Measurements from ENCODE around the gene NUAK2.
"Not testable (repeated sequence)": the region's sequence is repeated elsewhere in the genome, so short reads cannot be mapped to it uniquely, and the experiment has no call there.

The NUAK2 gene

DNA sequence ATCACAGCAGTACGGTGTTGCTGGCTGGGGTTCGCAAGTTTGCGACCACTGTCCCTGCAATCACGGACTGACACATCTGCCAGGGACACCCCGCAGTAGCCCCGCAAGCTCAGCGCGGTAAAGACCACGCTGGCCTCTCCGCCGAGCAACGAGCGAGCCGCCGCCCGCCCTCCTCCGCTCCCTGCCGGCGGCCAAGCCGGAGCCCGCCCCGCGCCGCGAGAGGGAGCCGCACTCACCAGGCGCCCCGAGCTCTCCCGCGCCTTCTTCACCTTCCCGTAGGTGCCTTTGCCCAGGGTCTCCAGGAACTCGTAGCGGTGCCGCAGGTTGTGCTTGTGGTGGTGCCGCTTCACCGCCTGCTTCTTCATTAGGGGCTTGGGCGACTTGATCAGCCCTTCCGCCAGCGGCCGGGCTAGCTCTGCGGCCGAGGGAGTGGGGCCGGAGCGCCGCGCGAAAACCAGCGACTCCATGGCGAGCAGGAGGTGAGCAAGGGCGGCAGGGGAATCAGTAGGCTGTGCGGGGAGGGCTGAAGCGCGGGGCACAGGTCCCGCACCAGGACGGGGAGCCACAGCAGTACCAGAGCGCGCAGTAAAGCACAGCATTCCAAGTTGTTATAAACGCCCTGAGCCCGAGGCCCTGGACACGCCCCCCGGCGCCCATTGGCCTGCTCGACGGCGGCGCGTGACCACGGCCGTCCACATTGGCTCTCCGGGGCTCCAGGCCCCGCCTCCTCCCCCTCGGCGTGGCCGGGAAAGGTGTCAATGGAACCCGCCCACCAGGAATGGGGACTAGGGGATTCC is at the start of gene NUAK2:
TSS of gene NUAK2 (minus strand) at position 584 of the 797 bp plus-strand sequence. CDS start at position 467, 117 bp downstream.
- peak; percentile 72 for DNase-seq (ENCODE audit: low read depth)

DNA sequence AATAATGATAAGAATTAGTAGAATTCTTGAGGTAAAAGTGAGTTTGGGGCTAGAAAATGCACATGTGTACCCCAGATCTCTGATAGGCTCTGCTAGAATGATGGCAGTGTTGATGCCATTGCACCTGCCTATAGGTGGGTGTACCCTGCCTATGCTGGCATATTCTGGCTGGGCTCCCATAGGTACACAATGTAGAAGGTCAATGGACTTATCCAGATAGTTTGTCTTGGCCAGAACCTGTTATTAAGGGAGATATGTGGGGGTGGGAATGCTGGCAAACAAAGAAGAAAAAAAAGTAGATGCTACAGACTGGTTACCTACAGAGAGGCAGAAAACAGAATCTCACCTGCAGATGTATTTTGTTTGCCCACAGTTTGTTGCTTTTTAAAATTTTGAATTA is 49.2 kb upstream of the NUAK2 start:
- DNase-seq (ENCODE audit: low read depth), result no peak

DNA sequence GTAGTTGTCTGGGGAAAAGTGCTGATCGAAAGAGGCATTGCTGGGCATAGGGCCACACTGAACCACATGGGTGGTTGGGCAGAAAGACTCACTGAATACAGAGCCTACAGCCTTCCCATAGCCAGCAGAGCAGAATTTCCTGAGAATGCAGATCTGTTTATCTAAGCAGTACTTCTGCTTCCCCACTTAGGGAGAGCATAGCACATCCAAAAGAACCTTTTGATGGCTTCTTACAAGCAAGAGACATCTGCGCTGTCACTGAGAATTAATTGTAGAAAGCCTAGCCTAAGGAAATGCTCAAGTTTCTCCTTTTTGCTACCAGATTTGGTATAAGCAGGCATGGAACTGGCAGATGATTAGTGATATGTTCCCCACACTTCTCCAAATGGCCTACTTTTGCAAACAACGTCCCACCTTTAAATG is 48.2 kb upstream of the NUAK2 start:
- no peak for DNase-seq (ENCODE audit: low read depth)

DNA sequence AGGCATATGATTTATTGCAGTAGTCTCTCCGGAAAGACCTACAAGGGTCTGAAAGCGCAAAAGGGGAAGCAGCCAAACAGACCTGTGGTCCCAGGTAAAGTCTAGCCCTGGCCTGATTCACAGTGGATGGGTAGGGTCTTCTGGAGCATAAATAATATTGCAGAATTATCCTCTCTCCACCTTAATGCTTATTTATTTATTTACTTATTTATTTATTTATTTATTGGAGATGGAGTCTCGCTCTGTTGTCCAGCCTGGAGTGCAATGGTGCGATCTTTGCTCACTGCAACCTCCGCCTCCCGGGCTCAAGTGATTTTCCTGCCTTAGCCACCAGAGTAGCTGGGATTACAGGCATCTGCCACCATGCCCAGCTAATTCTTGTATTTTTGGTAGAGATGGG is 46.9 kb upstream of the NUAK2 start:
- DNase-seq (ENCODE audit: low read depth), result no peak

DNA sequence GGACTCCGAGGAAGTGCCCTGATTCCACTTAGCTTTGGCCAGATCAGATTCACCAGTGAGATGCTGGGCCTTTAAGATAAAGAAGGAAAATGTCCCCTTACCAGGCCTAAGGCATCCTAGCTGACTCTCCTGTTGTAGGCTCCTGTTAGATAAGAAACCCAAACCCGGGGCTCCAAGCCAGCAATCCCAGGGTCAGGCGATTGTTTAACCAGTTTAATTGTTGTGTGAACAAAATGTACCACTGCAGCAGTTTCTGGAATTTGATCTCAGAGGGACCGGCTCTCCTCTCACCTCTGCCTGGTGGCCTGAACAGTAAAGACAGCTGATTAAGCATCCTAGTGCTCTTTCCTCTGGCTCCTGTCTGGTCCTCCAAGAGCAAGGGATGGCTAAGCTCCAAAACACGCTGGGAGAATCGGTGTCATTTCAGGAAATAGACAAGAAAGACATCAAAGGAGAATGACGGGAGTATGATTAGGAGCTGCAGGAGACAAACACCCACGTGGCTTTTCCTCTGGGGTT is 44.5 kb upstream of the NUAK2 start:
- no peak for DNase-seq (ENCODE audit: low read depth)

DNA sequence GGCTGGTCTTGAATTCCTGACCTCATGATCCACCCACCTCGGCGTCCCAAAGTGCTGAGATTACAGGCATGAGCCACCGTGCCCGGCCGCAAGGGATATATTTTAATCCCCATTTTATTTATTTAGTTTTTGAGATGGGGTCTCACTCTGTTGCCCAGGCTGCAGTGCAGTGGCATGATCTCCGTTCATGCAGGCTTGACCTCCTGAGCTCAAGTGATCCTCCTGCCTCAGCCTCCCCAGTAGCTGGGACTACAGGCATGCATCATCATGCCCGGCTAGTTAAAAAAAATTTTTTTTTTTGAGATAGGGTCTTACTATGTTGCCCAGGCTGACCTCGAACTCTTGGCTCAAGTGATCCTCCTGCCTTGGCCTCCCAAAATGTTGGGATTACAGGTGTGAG is 43.5 kb upstream of the NUAK2 start:
- DNase-seq (ENCODE audit: low read depth), result not testable (repeated sequence)

DNA sequence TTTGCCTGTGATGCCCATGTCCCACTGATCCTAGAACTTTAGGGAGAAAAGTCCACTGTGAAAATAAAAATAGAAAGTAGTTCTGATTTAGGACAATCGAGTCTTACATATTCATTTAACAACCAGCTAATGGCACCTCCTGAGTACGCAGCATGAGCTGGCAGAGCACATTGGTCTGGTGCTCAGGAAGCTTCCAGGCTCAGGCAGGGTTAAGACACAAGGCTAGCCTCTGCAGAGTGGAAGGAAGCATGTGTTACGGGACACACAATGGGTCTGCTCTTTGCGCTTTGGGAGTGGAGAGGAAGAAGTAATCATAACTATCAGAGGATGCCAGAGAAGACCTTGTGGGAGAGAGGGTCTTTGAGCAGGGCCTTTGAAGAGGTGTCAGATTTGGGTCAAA is 39.3 kb upstream of the NUAK2 start:
- no peak for DNase-seq (ENCODE audit: low read depth)

DNA sequence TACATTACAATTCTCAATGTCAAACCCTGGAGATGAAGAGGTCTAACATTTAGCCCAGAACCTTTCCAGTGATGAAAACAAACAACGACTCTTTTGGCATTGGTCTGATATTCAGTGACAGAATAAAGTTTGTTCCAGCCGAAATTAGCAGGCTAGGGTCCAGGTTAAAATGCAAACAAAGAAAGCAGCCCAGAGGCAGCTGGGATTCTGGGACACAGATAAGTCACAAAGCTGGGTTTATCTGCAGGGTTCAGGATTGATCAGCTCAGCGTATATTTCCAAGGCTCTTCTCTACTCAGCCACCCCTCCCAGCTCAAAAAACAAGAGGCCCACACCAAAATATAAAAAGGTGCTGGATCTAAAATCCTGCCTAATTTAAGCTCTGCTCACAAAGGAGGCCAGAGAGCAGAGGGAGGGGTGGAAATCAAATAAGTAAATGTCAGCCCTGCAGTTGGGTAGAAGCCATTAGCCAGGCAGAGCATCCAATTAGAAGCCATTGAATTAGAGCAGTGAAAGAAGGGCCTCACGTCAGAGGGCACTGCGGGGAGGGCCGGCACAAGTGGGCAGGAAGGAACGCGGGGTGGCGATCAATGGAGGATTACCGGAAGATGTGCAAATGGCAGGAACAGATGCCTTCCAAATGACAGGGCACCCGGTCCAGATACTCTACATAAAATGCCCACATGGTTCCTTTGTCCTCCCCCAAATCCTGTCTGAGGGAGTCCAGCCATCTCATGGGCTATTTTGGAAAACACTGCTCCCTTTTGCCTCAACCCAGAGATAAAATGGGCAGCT is 38.4 kb upstream of the NUAK2 start:
- no peak for DNase-seq (ENCODE audit: low read depth)

DNA sequence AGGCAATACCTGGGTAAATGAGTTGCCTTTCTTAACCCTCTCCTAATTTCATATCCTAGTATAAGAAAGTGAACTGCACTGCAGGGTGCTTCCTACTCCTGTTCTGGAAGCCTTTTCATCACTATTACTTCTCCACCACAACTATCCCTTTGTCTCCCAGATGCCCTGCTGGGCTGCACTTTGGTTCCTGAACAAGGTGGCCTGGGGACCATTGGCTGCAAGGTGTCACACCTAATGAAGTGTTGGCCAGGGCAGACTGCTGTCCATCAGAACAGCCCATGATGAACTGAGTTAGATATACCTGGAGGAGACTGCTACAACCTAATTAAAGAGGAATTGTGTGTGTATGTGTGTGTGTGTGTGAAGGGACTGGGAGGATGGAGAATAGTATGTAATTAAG is 37.0 kb upstream of the NUAK2 start:
- DNase-seq (ENCODE audit: low read depth), result no peak

DNA sequence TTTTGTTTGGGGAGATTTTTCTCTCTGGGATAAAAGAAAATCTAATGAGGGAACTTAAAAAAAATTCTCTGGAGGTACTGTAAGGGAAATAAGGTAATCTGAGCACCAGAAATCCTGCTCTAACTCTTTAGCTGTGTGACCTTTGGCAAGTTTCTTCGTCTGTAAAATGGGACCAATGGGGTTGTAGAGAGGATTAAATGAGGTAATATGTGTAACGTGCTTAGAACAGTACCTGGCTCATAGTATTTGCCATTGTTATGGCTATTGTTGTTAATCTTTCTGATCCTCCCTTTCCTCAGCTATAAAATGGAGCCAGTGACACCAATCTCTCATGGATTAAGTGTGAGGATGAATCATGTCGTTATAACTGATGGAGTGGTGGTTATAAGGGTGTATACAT is 36.0 kb upstream of the NUAK2 start:
- DNase-seq (ENCODE audit: low read depth), result no peak

DNA sequence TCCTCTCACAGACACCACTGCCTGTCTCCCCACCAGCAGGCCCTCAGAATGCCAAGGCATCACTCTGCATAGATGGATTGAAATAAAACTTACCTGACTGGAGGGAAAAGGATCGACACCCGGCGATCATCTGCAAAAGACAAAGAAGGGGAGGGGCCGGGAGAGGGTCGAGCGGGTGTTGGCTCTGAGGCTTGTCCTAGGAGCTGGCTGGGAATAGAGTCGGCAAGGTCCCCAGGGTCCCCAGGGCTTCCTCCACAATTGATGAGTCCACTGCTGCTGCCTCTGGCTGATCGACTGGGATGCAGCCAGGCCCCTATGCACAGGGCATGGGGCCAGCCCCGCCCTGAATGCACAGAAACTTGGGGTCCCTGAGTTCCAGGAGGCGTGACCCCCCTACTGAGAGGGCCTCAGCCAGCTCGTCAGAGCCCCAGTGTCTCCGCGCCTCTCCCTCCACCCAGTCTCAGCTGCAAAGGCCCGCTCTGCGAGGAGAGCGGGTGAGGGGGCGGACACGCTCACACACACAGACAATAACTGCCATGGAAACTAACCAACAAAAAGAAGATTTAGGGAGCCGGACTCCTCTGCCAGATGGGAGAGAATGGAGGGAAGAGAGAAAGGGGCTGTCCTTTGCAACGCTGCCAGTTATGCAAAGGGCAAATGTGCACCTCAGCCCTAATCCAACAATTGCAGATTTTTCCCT is 35.0 kb upstream of the NUAK2 start, which contains the start of gene KLHDC8A:
TSS of gene KLHDC8A (minus strand) at position 483 of the 700 bp plus-strand sequence. CDS start 13,318 bp downstream, outside the sequence.
- DNase-seq (ENCODE audit: low read depth), result no peak

DNA sequence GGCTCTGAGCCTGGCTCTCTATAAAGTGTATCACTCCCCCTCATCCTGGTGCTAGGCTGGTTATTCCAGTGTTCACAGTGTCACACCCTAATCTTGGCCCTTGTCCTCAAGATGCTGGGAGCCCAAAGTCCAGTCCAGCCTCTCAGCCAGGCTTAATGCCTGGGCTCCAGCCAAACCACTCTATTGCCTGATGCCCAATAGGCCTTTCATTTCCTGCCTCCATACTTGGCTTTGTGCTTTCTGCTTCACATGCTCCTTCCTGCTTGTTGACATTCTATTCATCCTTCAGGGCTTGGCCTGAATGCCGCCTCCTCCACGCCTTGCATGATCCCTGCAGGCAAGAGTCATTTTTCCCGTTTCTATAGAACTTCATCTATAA is 33.5 kb upstream of the NUAK2 start:
- no peak for DNase-seq (ENCODE audit: low read depth)

DNA sequence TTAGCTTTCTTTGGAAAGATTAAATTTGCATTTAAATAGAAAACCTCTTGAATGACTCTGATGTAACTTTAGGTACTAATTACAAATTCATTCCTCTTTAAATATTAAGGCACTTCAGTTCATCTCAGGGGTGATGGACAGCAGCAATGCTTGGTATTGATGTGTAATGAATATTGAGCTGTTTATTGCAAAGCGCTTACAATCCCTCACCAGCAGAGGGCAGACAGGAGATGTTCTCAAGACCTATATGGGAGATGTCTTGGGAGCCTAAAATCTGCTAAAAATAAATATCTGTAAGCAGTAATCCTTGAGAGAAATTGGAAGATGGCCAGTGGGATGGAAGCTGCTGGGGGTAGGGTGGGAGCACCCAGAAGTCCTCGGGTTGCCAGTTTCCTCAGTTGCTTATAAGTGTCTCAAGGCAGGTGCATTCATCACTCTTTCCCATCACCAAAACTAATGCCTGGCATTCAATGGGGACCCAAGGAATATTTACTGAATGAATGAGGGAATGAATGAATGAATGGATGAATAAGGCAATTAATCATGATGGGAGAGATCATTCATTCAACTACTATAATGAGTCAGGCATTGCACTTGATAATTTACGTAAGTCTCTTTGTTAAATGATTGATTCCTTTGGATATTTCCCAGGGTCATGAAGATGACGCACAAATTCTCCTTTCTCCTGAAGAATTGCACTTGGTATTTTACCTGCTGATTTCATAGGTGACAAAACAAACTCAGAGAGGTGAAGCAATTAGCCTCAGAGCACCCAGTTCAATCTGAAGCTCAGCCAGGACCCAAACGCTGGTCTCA is 32.9 kb upstream of the NUAK2 start:
- DNase-seq (ENCODE audit: low read depth), result peak; percentile 48

DNA sequence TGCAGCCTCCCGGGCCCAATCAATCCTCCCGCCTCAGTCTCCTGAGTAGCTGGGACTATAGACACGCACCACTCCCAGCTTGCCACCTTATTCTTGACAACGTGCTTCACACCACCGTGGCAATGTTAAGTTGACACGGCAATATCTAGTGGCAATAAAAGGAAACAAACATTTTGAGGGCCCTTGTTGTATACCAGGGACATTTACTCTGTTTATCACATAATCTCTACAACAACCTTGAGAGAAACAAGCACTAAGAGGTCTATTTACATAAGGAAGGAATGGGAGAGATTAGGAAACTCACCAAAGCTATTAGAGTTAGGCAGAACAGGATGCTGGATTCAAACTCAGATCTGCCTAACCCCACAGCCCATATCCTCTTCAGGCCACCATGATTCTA is 32.1 kb upstream of the NUAK2 start:
- DNase-seq (ENCODE audit: low read depth), result no peak

DNA sequence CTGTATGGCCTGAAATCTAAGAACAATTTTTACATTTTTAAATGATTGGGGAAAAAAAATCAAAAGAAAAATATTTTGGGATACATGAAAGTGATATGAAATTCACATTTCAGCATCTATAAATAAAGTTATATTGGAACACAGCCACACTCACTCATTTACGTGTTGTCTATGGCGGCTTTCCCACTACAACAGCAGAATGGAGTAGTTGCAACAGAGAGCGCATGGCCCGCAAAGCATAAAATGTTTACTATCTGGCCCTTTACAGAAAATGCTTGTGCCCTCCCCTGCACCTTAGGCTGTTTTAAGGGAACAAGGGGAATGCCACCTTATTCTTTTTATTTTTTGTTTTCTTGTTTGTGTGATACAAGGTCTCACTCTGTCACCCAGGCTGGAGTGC is 31.6 kb upstream of the NUAK2 start:
- no peak for DNase-seq (ENCODE audit: low read depth)

DNA sequence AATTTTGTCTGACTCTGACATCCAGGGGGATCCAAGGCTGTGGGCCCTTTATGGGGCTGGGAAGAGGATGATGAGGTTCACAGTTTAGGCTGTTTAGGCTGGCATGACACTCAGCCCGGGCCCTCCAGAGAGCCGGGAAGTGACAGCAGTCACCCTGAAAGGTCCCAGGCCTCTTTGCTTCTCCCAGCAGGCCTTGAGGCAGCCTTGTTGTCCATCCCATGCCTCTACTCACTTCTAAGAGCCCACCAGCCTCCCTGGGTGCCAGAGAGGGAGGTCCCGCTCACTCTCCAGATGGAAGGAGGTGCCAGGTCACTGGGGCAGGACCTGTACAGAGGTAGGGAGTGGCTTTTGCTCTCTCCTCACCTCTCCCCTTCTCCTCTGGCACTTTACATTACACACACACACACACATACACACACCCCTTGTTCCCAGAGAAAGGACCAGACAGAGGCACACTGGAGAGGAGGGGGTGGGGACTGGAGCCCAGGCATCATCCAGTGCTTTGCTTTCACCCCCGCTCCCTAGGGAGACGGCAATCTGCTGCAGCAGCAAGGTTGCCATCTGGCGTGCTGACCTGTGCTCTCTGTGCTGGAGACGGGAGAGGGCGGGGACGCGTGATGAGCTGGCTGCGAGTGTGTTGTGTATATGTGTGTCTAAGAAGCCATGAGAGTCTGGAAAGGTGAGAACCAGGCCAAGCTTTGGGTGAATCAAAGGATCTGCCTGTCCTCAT is 30.6 kb upstream of the NUAK2 start:
- DNase-seq (ENCODE audit: low read depth), result no peak

DNA sequence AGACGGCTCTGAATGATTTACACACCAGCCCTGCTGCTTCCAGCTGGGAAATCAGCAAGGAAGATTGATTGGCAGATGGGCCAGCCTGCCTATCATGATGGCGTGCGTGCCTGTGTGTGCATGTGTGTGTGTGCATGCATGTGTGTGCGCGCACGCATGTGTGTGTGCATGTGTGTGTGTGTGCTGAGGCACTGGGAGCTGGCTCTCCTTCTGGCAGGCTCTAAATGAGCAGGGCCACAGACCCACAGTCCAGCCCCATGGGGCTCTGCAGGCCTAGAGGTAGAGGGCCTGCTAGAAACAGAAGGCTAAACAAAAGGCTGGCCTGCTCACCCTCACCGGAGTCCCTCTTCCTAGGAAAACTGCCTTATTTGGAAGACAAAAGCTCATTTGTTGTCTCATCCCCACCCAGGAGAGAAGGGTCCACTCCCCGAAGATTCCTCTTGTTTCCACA is 29.2 kb upstream of the NUAK2 start:
- DNase-seq (ENCODE audit: low read depth), result no peak

DNA sequence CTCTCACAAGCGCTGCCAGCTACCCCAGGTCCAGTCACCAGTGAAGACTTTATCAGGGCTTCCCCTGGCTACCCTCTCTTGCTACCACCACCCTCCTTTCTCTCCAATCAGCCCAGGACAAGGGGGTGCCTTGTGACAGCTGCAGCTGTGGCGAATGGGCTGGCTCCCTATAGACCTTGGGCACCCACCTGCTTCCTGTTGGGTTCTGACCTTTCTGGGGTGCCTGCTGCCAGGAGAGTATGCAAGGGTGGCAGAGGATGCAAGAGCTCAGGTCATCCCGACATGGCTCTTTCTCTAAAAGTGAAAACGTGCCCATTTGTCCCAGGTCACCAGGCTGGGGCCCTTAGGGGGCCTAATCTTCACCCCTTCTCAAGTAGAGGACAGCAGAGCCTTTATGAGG is 28.6 kb upstream of the NUAK2 start:
- no peak for DNase-seq (ENCODE audit: low read depth)

DNA sequence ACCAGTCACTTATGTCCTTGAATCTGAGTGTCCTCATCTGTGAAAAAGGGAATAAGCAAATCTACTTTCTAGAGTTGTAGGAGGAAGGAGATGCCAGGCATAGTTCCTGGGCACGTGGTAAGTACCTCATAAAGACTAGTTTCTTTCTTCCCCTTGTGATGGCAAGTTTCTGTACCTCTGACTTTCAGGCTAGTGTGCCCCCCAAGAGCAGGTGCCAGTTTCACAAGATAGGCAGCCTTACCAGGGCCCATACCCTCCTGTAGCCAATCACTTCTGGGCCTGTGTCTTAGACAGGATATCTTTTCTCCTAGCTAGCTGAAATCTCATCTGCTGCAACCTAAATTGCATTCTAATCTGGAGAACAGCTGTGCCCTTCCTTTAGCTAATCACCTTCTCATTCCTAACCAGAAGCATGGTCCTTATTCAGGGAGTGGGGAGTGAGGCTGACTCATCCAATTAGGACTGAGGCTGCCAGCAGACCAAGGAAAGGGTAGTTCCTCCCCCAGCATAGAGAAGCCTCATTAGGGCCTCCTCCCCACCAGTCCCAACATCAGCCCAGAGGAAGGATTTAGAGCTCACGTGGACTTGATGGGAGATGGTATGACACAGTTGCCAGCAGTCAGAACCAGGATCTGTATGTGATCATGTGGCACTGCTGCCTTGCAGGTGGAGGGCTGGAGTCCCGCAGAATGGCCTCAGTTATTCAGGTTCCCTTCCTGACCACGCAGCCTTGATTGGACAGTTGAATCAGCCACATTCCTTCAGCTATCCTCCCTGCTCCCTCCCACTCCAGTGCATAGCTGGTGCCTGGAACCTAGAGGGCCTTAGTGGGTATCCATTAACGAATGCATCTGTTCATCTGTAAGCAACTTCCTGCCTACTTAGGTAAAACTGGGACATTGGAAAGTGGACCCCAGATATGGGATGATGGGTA is 27.3 kb upstream of the NUAK2 start:
- no peak for DNase-seq (ENCODE audit: low read depth)
